GM21390 (cell line): ENCODE data around the gene CPXM1.
"Not testable (repeated sequence)": the region's sequence is repeated elsewhere in the genome, so short reads cannot be mapped to it uniquely, and the experiment has no call there.

Experiments
- ATAC-seq: cut with Tn5 transposase; IDR thresholded peaks from one replicate; pipeline ENCODE4 v1.9.1; 2021; ENCODE audit not compliant: unreplicated experiment

CPXM1 gene

GRCh38 chr20:2770091-2770490 lies 30.3 kb downstream of the CPXM1 start:
- not testable (repeated sequence) for ATAC-seq

GRCh38 chr20:2768632-2769015 lies 31.8 kb downstream of the CPXM1 start:
- ATAC-seq, result no peak

GRCh38 chr20:2767768-2768631 lies 32.4 kb downstream of the CPXM1 start:
- no peak for ATAC-seq

- no peak for ATAC-seq
Observed at GRCh38 chr20:2763186-2763585, 37.2 kb downstream of the CPXM1 start.

- ATAC-seq, result no peak
Observed at GRCh38 chr20:2762578-2763131, 37.8 kb downstream of the CPXM1 start.

- ATAC-seq, result no peak
Observed at GRCh38 chr20:2761885-2762284, 38.5 kb downstream of the CPXM1 start.

GRCh38 chr20:2760952-2761305 lies 39.5 kb downstream of the CPXM1 start:
- ATAC-seq, result no peak

- ATAC-seq, result no peak
Observed at GRCh38 chr20:2760297-2760951, 40.0 kb downstream of the CPXM1 start.

- no peak for ATAC-seq
Observed at GRCh38 chr20:2759603-2760296, 40.7 kb downstream of the CPXM1 start.

- ATAC-seq, result no peak
Observed at GRCh38 chr20:2759143-2759542, 41.3 kb downstream of the CPXM1 start.

- ATAC-seq, result no peak
Observed at GRCh38 chr20:2757969-2758368, 42.5 kb downstream of the CPXM1 start.

GRCh38 chr20:2757001-2757400 lies 43.4 kb downstream of the CPXM1 start:
- ATAC-seq, result no peak

GRCh38 chr20:2756056-2756611 lies 44.3 kb downstream of the CPXM1 start:
- no peak for ATAC-seq

GRCh38 chr20:2755451-2756055 lies 44.9 kb downstream of the CPXM1 start:
- ATAC-seq, result no peak

GRCh38 chr20:2754424-2754823 lies 46.0 kb downstream of the CPXM1 start:
- no peak for ATAC-seq

GRCh38 chr20:2753461-2754040 lies 46.9 kb downstream of the CPXM1 start:
- ATAC-seq, result no peak

- ATAC-seq, result no peak
Observed at GRCh38 chr20:2752567-2753460, 47.6 kb downstream of the CPXM1 start.

- no peak for ATAC-seq
Observed at GRCh38 chr20:2751878-2752566, 48.4 kb downstream of the CPXM1 start.

- no peak for ATAC-seq
Observed at GRCh38 chr20:2751347-2751877, 49.0 kb downstream of the CPXM1 start.
